CD14-positive monocyte (primary cell): ENCODE measurements around the gene PGK2. TPM values are rescaled to one million over a fixed set of nuclear protein-coding genes. Genes with fewer than 3 reads are reported as not detected.

ENCODE experiments used
- DNase-seq, 3 donors: peaks; one replicate each; pipeline ENCODE4 v3.0.0-alpha.2; 2011 to 2022
- H2AFZ ChIP-seq: 2 replicates; pipeline ENCODE4 v1.6.0; 2012; ENCODE audit warnings: mild to moderate bottlenecking, low read depth, low read length, inconsistent platforms; ENCODE audit not compliant: insufficient read depth, poor library complexity, severe bottlenecking
- H3K27ac ChIP-seq, 2 donors: 1 replicate in 1 of 2; 2 replicates in 1 of 2; pipeline ENCODE4 v1.5.1; 2012 to 2013; ENCODE audit warnings: low read length in 2 of 2, control low read depth in 1 of 2, inconsistent platforms in 1 of 2, low read depth in 1 of 2, mild to moderate bottlenecking in 1 of 2
- H3K27me3 ChIP-seq, 2 donors: one replicate each; pipeline versions ENCODE4 v1.6.0 to v1.6.1; 2011 to 2013; ENCODE audit warnings: low read length in 2 of 2; ENCODE audit not compliant: control insufficient read depth in 2 of 2, insufficient read depth in 2 of 2
- H3K36me3 ChIP-seq, 2 donors: replicated peaks in 1 of 2; 1 replicate in 1 of 2; 2 replicates in 1 of 2; pipeline versions ENCODE4 v1.5.1 to v1.6.1; 2012 to 2013; ENCODE audit warnings: low read length in 2 of 2, control low read depth in 1 of 2, inconsistent platforms in 1 of 2, mild to moderate bottlenecking in 1 of 2; ENCODE audit not compliant: insufficient read depth in 2 of 2, control insufficient read depth in 1 of 2
- H3K4me1 ChIP-seq, 2 donors: 1 replicate in 1 of 2; 2 replicates in 1 of 2; pipeline versions ENCODE4 v1.5.1 to v1.6.1; 2012 to 2013; ENCODE audit warnings: low read length in 2 of 2, control low read depth in 1 of 2, inconsistent platforms in 1 of 2, mild to moderate bottlenecking in 1 of 2, moderate library complexity in 1 of 2; ENCODE audit not compliant: insufficient read depth in 2 of 2, control insufficient read depth in 1 of 2
- H3K4me2 ChIP-seq: replicated peaks from 2 replicates; pipeline ENCODE3; 2012; ENCODE audit warnings: low read length, moderate library complexity, mild to moderate bottlenecking; ENCODE audit not compliant: poor library complexity, severe bottlenecking; ENCODE audit errors: extremely low read depth
- H3K4me3 ChIP-seq, 3 experiments: fragments of 200-600 bp in 1 of 3; sonication (generic) in 1 of 3; replicated peaks in 1 of 3; 1 replicate in 2 of 3; 2 replicates in 1 of 3; pipeline ENCODE4 v1.5.1; 2011 to 2013; ENCODE audit warnings: low read length in 3 of 3, mild to moderate bottlenecking in 3 of 3, control low read depth in 2 of 3, low read depth in 2 of 3, inconsistent platforms in 1 of 3, moderate library complexity in 1 of 3
- H3K79me2 ChIP-seq: 2 replicates; pipeline ENCODE4 v1.6.0; 2012; ENCODE audit warnings: mild to moderate bottlenecking, control low read depth, inconsistent platforms, low read length, moderate library complexity; ENCODE audit not compliant: insufficient read depth
- H3K9ac ChIP-seq: 2 replicates; pipeline ENCODE4 v1.6.0; 2017; ENCODE audit warnings: low read length, mild to moderate bottlenecking; ENCODE audit not compliant: insufficient read depth, poor library complexity, severe bottlenecking
- H3K9me3 ChIP-seq, 2 donors: replicated peaks in 1 of 2; 1 replicate in 1 of 2; 2 replicates in 1 of 2; pipeline versions ENCODE4 v1.5.1 to v1.6.1; 2012 to 2013; ENCODE audit warnings: low read length in 2 of 2, control low read depth in 1 of 2; ENCODE audit not compliant: control insufficient read depth in 1 of 2, insufficient read depth in 1 of 2
- H4K20me1 ChIP-seq: 2 replicates; pipeline ENCODE4 v1.6.0; 2012; ENCODE audit warnings: mild to moderate bottlenecking, low read length, control low read depth, moderate library complexity; ENCODE audit not compliant: insufficient read depth
- H3K27ac Mint-ChIP-seq, 7 donors: one replicate each; pipeline ENCODE4 v1.8.0; 2020; ENCODE audit warnings: mild to moderate bottlenecking in 7 of 7, mixed read lengths in 7 of 7, moderate library complexity in 6 of 7, inconsistent platforms in 2 of 7
- H3K27me3 Mint-ChIP-seq, 3 donors: one replicate each; pipeline ENCODE4 v1.8.0; 2021 to 2022; ENCODE audit warnings: low read depth in 3 of 3, mild to moderate bottlenecking in 3 of 3, mixed read lengths in 3 of 3, moderate library complexity in 3 of 3, inconsistent platforms in 1 of 3
- H3K36me3 Mint-ChIP-seq, 2 donors: one replicate each; pipeline ENCODE4 v1.8.0; 2020; ENCODE audit warnings: mixed read lengths in 2 of 2, inconsistent platforms in 1 of 2, mild to moderate bottlenecking in 1 of 2
- H3K4me1 Mint-ChIP-seq: one replicate; pipeline ENCODE4 v1.8.0; 2020; ENCODE audit warnings: mild to moderate bottlenecking, mixed read lengths
- H3K4me3 Mint-ChIP-seq, 2 donors: one replicate each; pipeline ENCODE4 v1.8.0; 2020; ENCODE audit warnings: mild to moderate bottlenecking in 2 of 2, mixed read lengths in 2 of 2, moderate library complexity in 1 of 2
- H3K9me3 Mint-ChIP-seq, 7 donors: one replicate each; pipeline ENCODE4 v1.8.0; 2020 to 2022; ENCODE audit warnings: mixed read lengths in 7 of 7, mild to moderate bottlenecking in 6 of 7, moderate library complexity in 6 of 7, inconsistent platforms in 2 of 7
- CTCF ChIP-seq: fragments of 200-600 bp; IDR thresholded peaks from one replicate; pipeline ENCODE4 v1.8.0; 2022; ENCODE audit warnings: antibody characterized with exemption, mild to moderate bottlenecking
- WGBS: methylation state at CpG from one replicate; pipeline ENCODE4 v1.1.5; 2013; ENCODE audit warnings: missing lambda C conversion rate; ENCODE audit not compliant: insufficient coverage; 5-methylcytosine and 5-hydroxymethylcytosine counted together
- intact Hi-C, 2 donors: fragments of 100-400 bp; cut with micrococcal nuclease; formaldehyde crosslinking; loops; one replicate each; pipeline versions ENCODE4 v1.15.0 to v1.15.1; 2023
- polyA minus RNA-seq: library from RNA; depleted of rRNA, polyadenylated mRNA; stranded (reverse); fragments of >200 nt; gene quantifications from 2 replicates; pipeline ENCODE4 v1.2.3, GENCODE V29; 2012
- polyA plus RNA-seq, 3 donors: library from polyadenylated mRNA; depleted of rRNA in 1 of 3; unstranded in 2 of 3; stranded (reverse) in 1 of 3; fragments of 300-500 nt in 2 of 3; fragments of >200 nt in 1 of 3; fragmentation: Illumina TruSeq in 2 of 3; gene quantifications; 1 replicate in 2 of 3; 2 replicates in 1 of 3; pipeline ENCODE4 v1.2.3, GENCODE V29; 2012 to 2021
- total RNA-seq, 12 experiments: library from RNA in 1 of 12; stranded (reverse) in 1 of 12; fragments of 120-200 nt in 1 of 12; gene quantifications; one replicate each; pipeline ENCODE4 v1.2.4 and lab custom pipeline; 2013 to 2026; ENCODE audit warnings: mixed read lengths in 6 of 12, inconsistent platforms in 1 of 12

Gene PGK2
- total RNA-seq (2013), result not detected
- polyA plus RNA-seq (not detected), polyA minus RNA-seq (not detected in 2 replicates), total RNA-seq (lab: John Stamatoyannopoulos, UW) (0 to 0.45 (median 0.03) reads per million in 11 experiments)

- Histone ChIP-seq H2AFZ (no peak within 1 kb of the TSS), H3K27me3 (no peaks in the 10 kb centered on the region), H3K9me3 (peaks cover 0 to 11% of the 10 kb centered on the region in 2 donors), H4K20me1 (no peaks in the 10 kb centered on the region), H3K79me2 (no peaks in the 10 kb centered on the region), H3K4me2 (no peak within 1 kb of the TSS), H3K27ac (no peak within 1 kb of the TSS), H3K4me1 (no peaks in the 10 kb centered on the region), H3K9ac (no peak within 1 kb of the TSS), H3K36me3 (no peaks in the 10 kb centered on the region), H3K4me3 (no peak within 1 kb of the TSS)
- Mint-ChIP-seq H3K36me3 (no peaks in the 10 kb centered on the region), H3K4me1 (no peaks in the 10 kb centered on the region), H3K4me3 (no peak within 1 kb of the TSS), H3K9me3 (peaks cover 0 to 8% (median 4%) of the 10 kb centered on the region in 7 donors), H3K27me3 (no peaks in the 10 kb centered on the region), H3K27ac (no peak within 1 kb of the TSS)
- intact Hi-C loops, result no loop called here
- WGBS, result 83% methylated on average over 1 of the region's 8 CpGs
- no peak for TF ChIP-seq CTCF
- no peak for DNase-seq
Measured at GRCh38 chr6:49787176-49787575, at the start of gene PGK2. Gene PGK2 (minus strand): TSS chr6:49787285. CDS start chr6:49787187, 98 bp downstream.

GRCh38 chr6:49835140-49835539 lies 48.1 kb upstream of the PGK2 start:
- no peak for TF ChIP-seq CTCF

More at GRCh38 chr6:49835140-49835539, 48.1 kb upstream of the PGK2 start:
- no peak overlapping the region for H3K4me3 ChIP-seq
- no peaks in the 10 kb centered on the region for H3K4me1 Mint-ChIP-seq
- no CpG with 5 or more reads among the region's 3 CpGs for WGBS
- no peaks in the 10 kb centered on the region for H3K4me1 ChIP-seq
- no peak overlapping the region for H3K4me2 ChIP-seq
- no peaks in the 10 kb centered on the region for H3K27me3 ChIP-seq
- no peak overlapping the region for H3K4me3 Mint-ChIP-seq
- no peaks in the 10 kb centered on the region for H3K36me3 ChIP-seq
- no peak overlapping the region for H3K27ac ChIP-seq
- no peaks in the 10 kb centered on the region for H3K79me2 ChIP-seq
- no peak overlapping the region for H3K9ac ChIP-seq
- H3K36me3 Mint-ChIP-seq, result no peaks in the 10 kb centered on the region
- intact Hi-C loops, result no loop called here
- no peaks in the 10 kb centered on the region for H3K27me3 Mint-ChIP-seq
- no peak overlapping the region for H2AFZ ChIP-seq
- H3K27ac Mint-ChIP-seq, result no peak overlapping the region
- H3K9me3 Mint-ChIP-seq, result peaks cover 0 to 2% (median 0%) of the 10 kb centered on the region in 7 donors
- H4K20me1 ChIP-seq, result no peaks in the 10 kb centered on the region
- H3K9me3 ChIP-seq, result no peaks in the 10 kb centered on the region
- no peak for DNase-seq
